Loucy (cell line): ENCODE data around the gene MCM3AP.
A peak's percentile ranks its signal among the peaks of the same experiment; 100 is the strongest.
"Not testable (repeated sequence)": the region's sequence is repeated elsewhere in the genome, so short reads cannot be mapped to it uniquely, and the experiment has no call there.

Experiments
- H2AFZ ChIP-seq: fragments of 200-600 bp; sonication (generic); 2 replicates; pipeline ENCODE4 v1.6.0; 2016; ENCODE audit warnings: antibody characterized with exemption, mild to moderate bottlenecking, low read length, moderate library complexity
- H3F3A ChIP-seq: fragments of 200-600 bp; 2 replicates; pipeline ENCODE4 v1.6.0; 2016; ENCODE audit warnings: antibody characterized with exemption, low read depth, mild to moderate bottlenecking
- H3K27me3 ChIP-seq: fragments of 200-600 bp; sonication (generic); 2 replicates; pipeline ENCODE4 v1.6.1; 2014; ENCODE audit warnings: low read length, mild to moderate bottlenecking; ENCODE audit not compliant: insufficient read depth, poor library complexity, severe bottlenecking
- H3K36me3 ChIP-seq: fragments of 200-600 bp; sonication (generic); 2 replicates; pipeline ENCODE4 v1.6.1; 2016; ENCODE audit warnings: low read length; ENCODE audit not compliant: insufficient read depth
- H3K4me1 ChIP-seq: fragments of 200-600 bp; sonication (generic); 2 replicates; pipeline ENCODE4 v1.5.1; 2014; ENCODE audit warnings: low read length, mild to moderate bottlenecking; ENCODE audit not compliant: insufficient read depth, poor library complexity, severe bottlenecking
- H3K4me2 ChIP-seq: fragments of 200-600 bp; sonication (generic); 2 replicates; pipeline ENCODE4 v1.6.0; 2014; ENCODE audit warnings: antibody characterized with exemption, low read length, low read depth, mild to moderate bottlenecking; ENCODE audit not compliant: poor library complexity, severe bottlenecking
- H3K4me3 ChIP-seq: fragments of 200-600 bp; sonication (generic); 2 replicates; pipeline ENCODE4 v1.5.1; 2014; ENCODE audit warnings: low read length, mild to moderate bottlenecking, mixed read lengths; ENCODE audit not compliant: poor library complexity, severe bottlenecking
- H3K79me2 ChIP-seq: fragments of 200-600 bp; sonication (generic); 2 replicates; pipeline ENCODE4 v1.6.1; 2014; ENCODE audit warnings: low read length; ENCODE audit not compliant: insufficient read depth
- H3K9ac ChIP-seq: fragments of 200-600 bp; sonication (generic); 2 replicates; pipeline ENCODE4 v1.6.0; 2014; ENCODE audit warnings: mild to moderate bottlenecking, low read depth, low read length, moderate library complexity; ENCODE audit not compliant: poor library complexity, severe bottlenecking
- H3K9me2 ChIP-seq: fragments of 200-600 bp; sonication (generic); replicated peaks from 2 replicates; pipeline ENCODE4 v1.6.1; 2016; ENCODE audit warnings: low read depth, low read length, mixed read lengths
- H3K9me3 ChIP-seq: fragments of 200-600 bp; sonication (generic); 2 replicates; pipeline ENCODE4 v1.6.1; 2014; ENCODE audit warnings: mild to moderate bottlenecking, antibody characterized with exemption, low read length, low read depth; ENCODE audit not compliant: insufficient read depth
- H4K20me1 ChIP-seq: fragments of 200-600 bp; sonication (generic); 2 replicates; pipeline ENCODE4 v1.6.0; 2014; ENCODE audit warnings: antibody characterized with exemption, low read length, mild to moderate bottlenecking; ENCODE audit not compliant: insufficient read depth, poor library complexity, severe bottlenecking
- CTCF ChIP-seq: fragments of 200-600 bp; sonication (generic); conservative IDR thresholded peaks from 2 replicates; pipeline ENCODE4 v1.5.1; 2014; ENCODE audit warnings: mild to moderate bottlenecking, antibody characterized with exemption, low read length
- EZH2phosphoT487 ChIP-seq: fragments of 200-600 bp; IDR thresholded peaks from 2 replicates; pipeline ENCODE4 v1.6.1; 2018; ENCODE audit warnings: antibody characterized with exemption, mild to moderate bottlenecking, moderate library complexity, borderline replicate concordance

Gene MCM3AP

GRCh38 chr21:46243325-46243724 lies 42.1 kb downstream of the MCM3AP start:
- Histone ChIP-seq H3K27me3 (no peaks in the 10 kb centered on the region), H3K79me2 (no peaks in the 10 kb centered on the region), H3K4me2 (no peak overlapping the region), H3K9me3 (no peaks in the 10 kb centered on the region), H4K20me1 (no peaks in the 10 kb centered on the region), H3K36me3 (peaks cover 86% of the 10 kb centered on the region; the same call in 1 of the 2 replicates), H3K4me1 (peaks cover 8% of the 10 kb centered on the region), H3K4me3 (no peak overlapping the region), H3K9me2 (no peaks in the 10 kb centered on the region), H3F3A (no peaks in the 10 kb centered on the region), H2AFZ (no peak overlapping the region), H3K9ac (peak overlapping the region; percentile 29)
- no peak for TF ChIP-seq EZH2phosphoT487
- no peak for TF ChIP-seq CTCF

GRCh38 chr21:46241577-46241976 lies 43.8 kb downstream of the MCM3AP start:
- not testable (repeated sequence) for H3F3A ChIP-seq, H3K4me2 ChIP-seq, H2AFZ ChIP-seq, H3K4me1 ChIP-seq, H3K9ac ChIP-seq, H4K20me1 ChIP-seq, H3K79me2 ChIP-seq, H3K9me2 ChIP-seq, H3K27me3 ChIP-seq, H3K9me3 ChIP-seq, H3K4me3 ChIP-seq
- H3K36me3 ChIP-seq: peaks cover 79% of the 10 kb centered on the region; the same call in 1 of the 2 replicates

GRCh38 chr21:46239817-46240325 lies 45.5 kb downstream of the MCM3AP start:
- no peaks in the 10 kb centered on the region for H4K20me1 ChIP-seq
- no peaks in the 10 kb centered on the region for H3K9me2 ChIP-seq
- H3K4me2 ChIP-seq: no peak overlapping the region
- H3K36me3 ChIP-seq: peaks cover 78% of the 10 kb centered on the region
- H3K9ac ChIP-seq: no peak overlapping the region
- H3K4me3 ChIP-seq: no peak overlapping the region
- TF ChIP-seq EZH2phosphoT487 (no peak), CTCF (no peak)
- H3K9me3 ChIP-seq: no peaks in the 10 kb centered on the region
- H3F3A ChIP-seq: no peaks in the 10 kb centered on the region
- H2AFZ ChIP-seq: no peak overlapping the region
- H3K4me1 ChIP-seq: peaks cover 12% of the 10 kb centered on the region
- peaks cover 3% of the 10 kb centered on the region; the same call in 1 of the 2 replicates for H3K79me2 ChIP-seq
- H3K27me3 ChIP-seq: no peaks in the 10 kb centered on the region

- peaks cover 28% of the 10 kb centered on the region for H3K4me1 ChIP-seq
- H3K9me3 ChIP-seq: no peaks in the 10 kb centered on the region
- H3K27me3 ChIP-seq: no peaks in the 10 kb centered on the region
- no peak overlapping the region for H2AFZ ChIP-seq
- no peak overlapping the region for H3K4me2 ChIP-seq
- H3K4me3 ChIP-seq: no peak overlapping the region
- no peak for TF ChIP-seq EZH2phosphoT487
- TF ChIP-seq CTCF: no peak
- peaks cover 60% of the 10 kb centered on the region for H3K36me3 ChIP-seq
- no peaks in the 10 kb centered on the region for H4K20me1 ChIP-seq
- no peak overlapping the region for H3K9ac ChIP-seq
- H3K9me2 ChIP-seq: no peaks in the 10 kb centered on the region
- H3F3A ChIP-seq: no peaks in the 10 kb centered on the region
- H3K79me2 ChIP-seq: peaks cover 13% of the 10 kb centered on the region; the same call in 1 of the 2 replicates
Observed at GRCh38 chr21:46237474-46237873, 47.9 kb downstream of the MCM3AP start.
